GM06990 (cell line): ENCODE measurements around the gene SCIN.
A peak's percentile ranks its signal among the peaks of the same experiment; 100 is the strongest.

Experiments used
- DNase-seq: peaks from one replicate; pipeline ENCODE4 v3.0.0-alpha.2; 2011; ENCODE audit not compliant: insufficient read length; ENCODE audit errors: extremely low read depth
- H3K27me3 ChIP-seq: replicated peaks from 2 replicates; pipeline ENCODE4 v1.6.0; 2011; ENCODE audit warnings: low read length; ENCODE audit not compliant: control insufficient read depth, insufficient read depth
- H3K36me3 ChIP-seq: 2 replicates; pipeline ENCODE4 v1.5.1; 2011; ENCODE audit warnings: low read length; ENCODE audit not compliant: control insufficient read depth, insufficient read depth
- H3K4me3 ChIP-seq: replicated peaks from 2 replicates; pipeline ENCODE4 v1.5.1; 2011; ENCODE audit warnings: low read depth, mild to moderate bottlenecking, control low read depth, low read length
- TF ChIP-seq, protein P1 (sequence below): IDR thresholded peaks from 2 replicates; pipeline ENCODE4 v1.5.1; 2011; ENCODE audit warnings: low read length, control low read depth, mild to moderate bottlenecking, inconsistent platforms; ENCODE audit not compliant: insufficient read depth, poor library complexity, severe bottlenecking

Gene SCIN

DNA sequence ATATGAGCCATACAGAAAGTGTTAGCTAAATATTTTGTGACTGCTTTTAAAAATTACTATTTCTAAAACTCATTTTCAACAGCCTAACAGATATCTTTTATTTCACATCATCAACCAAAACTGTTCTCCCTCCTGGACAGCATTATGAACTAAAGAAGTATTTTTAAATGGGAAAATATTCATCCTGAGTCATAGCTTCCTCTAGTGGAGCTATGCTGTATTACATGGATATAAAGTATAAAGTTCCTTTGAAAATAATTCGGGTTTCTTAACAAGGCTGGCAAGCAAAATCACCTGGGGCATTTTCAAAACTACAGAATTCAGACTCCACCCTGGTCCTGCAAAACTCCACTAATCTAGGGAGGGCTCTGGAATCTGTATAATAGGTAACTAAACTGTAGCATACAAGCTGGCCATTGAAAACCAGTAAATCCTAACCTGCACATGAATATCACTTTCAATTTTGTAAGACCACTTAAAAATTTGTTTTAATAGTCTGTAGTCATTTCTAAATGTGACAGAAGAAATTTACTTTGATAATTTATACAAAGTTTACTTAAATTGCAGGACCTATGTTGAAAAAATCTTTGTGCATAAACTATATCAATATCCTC, 53.5 kb downstream of the SCIN start:
- TF ChIP-seq, protein P1, sequence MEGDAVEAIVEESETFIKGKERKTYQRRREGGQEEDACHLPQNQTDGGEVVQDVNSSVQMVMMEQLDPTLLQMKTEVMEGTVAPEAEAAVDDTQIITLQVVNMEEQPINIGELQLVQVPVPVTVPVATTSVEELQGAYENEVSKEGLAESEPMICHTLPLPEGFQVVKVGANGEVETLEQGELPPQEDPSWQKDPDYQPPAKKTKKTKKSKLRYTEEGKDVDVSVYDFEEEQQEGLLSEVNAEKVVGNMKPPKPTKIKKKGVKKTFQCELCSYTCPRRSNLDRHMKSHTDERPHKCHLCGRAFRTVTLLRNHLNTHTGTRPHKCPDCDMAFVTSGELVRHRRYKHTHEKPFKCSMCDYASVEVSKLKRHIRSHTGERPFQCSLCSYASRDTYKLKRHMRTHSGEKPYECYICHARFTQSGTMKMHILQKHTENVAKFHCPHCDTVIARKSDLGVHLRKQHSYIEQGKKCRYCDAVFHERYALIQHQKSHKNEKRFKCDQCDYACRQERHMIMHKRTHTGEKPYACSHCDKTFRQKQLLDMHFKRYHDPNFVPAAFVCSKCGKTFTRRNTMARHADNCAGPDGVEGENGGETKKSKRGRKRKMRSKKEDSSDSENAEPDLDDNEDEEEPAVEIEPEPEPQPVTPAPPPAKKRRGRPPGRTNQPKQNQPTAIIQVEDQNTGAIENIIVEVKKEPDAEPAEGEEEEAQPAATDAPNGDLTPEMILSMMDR: peak; percentile 76
- H3K36me3 ChIP-seq: no peaks in the 10 kb centered on the region
- no peaks in the 10 kb centered on the region for H3K27me3 ChIP-seq
- no peak overlapping the region for H3K4me3 ChIP-seq
- DNase-seq: no peak

DNA sequence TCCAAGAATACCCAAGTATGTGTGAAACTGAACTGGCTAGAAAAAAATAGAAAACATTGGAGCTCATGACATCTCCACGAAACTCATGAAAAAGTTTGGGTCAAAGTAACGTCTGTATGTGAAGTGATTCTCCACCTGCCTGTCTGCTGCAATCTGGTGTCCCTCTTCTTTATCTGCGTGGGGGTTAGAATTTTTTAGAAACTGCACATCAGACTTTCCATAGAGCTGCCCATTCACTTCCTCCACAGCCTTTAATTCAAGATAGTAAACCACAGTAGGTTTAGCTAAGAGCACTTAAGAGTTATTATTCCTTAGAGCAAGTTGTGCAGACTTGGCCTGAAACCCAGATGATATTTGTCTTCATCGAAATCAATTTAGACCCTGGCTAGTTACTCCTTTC, 55.3 kb downstream of the SCIN start:
- H3K36me3 ChIP-seq: no peaks in the 10 kb centered on the region
- DNase-seq: no peak
- TF ChIP-seq, protein P1: no peak
- H3K4me3 ChIP-seq: no peak overlapping the region
- no peaks in the 10 kb centered on the region for H3K27me3 ChIP-seq

DNA sequence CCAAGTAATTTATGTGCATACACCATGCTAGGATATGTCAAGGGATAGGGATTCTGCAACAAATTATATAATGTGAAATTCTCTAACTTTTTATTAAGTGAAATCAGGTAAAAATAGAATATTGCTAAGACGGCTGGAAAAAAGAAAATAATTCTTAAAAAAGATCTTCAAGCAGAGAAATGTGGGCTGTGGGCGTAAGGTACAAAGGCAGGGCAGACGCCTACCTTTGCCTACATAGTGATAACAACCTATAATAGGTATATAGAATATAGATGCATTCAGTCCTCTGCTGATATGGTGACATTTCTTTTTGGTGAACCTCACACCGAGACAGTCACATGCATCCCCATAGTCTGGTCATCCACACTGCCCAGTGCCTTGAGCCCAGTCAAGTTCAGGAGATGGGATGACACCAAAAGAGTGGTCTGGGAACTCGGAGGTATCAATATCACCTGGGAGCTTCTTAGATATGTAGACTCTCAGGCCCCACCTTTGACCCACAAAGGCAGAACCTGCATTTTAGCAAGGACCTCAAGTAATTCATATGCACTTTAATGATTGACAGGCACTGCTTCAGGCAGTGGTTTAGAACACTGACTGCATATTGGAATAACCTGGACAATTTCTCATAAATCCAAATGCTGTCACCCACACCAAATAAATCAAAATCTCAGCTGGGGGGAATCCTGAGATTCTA, 59.4 kb downstream of the SCIN start:
- Histone ChIP-seq H3K4me3 (no peak overlapping the region), H3K27me3 (no peaks in the 10 kb centered on the region), H3K36me3 (no peaks in the 10 kb centered on the region)
- DNase-seq: no peak
- TF ChIP-seq, protein P1: no peak

DNA sequence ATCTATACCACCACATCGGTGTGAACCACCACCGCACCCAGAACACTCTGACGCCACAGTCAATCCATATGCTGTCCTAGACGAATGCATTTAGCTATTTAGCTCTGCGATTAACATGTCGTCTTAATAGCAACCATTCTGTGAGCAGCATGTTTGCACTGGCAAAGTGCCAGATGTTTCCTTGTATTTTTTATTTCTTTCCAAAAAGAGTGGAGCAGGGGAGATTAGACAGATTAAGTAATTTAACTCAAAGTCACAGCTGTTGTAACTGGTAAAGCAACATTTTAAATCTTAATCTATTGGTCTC, 59.9 kb downstream of the SCIN start:
- no peak for DNase-seq
- TF ChIP-seq, protein P1: no peak
- no peak overlapping the region for H3K4me3 ChIP-seq
- H3K27me3 ChIP-seq: no peaks in the 10 kb centered on the region
- H3K36me3 ChIP-seq: no peaks in the 10 kb centered on the region

DNA sequence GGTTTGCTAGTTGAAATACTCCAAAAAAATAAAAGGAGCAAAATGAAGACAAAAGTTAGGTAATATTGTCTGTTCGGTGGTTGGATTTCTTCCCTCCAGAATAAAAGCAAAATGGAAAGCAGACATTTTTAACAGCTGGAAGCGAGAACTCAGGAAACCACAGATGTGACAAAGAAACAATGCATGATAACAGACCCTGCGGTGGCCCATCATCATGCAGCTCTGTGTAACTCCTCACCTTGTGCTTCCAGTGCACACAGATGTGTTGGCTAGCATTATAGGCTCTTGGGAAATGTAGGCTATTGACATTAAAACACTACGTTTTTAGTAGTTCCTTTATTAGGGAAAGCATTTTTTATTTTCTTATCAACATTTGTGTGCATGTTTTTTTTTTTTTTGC, 63.1 kb downstream of the SCIN start:
- Histone ChIP-seq H3K4me3 (no peak overlapping the region), H3K36me3 (no peaks in the 10 kb centered on the region), H3K27me3 (no peaks in the 10 kb centered on the region)
- TF ChIP-seq, protein P1: no peak
- no peak for DNase-seq
